Endothelial cell (in vitro differentiated cells): ENCODE results near the gene CRISPLD2. TPM values are rescaled to one million over a fixed set of nuclear protein-coding genes. Genes with fewer than 3 reads are reported as not detected.

Experiments
- DNase-seq: peaks from one replicate; pipeline ENCODE4 v3.0.0; 2021; ENCODE audit warnings: low spot score
- H3K27ac Mint-ChIP-seq: one replicate; pipeline ENCODE4 v1.8.0; 2021; ENCODE audit warnings: mixed read lengths, inconsistent platforms; ENCODE audit not compliant: unreplicated experiment
- H3K27me3 Mint-ChIP-seq: one replicate; pipeline ENCODE4 v1.8.0; 2021; ENCODE audit warnings: mild to moderate bottlenecking, moderate library complexity, mixed read lengths, inconsistent platforms; ENCODE audit not compliant: unreplicated experiment
- H3K36me3 Mint-ChIP-seq: one replicate; pipeline ENCODE4 v1.8.0; 2021; ENCODE audit warnings: mild to moderate bottlenecking, low read depth, mixed read lengths, inconsistent platforms; ENCODE audit not compliant: unreplicated experiment
- H3K4me1 Mint-ChIP-seq: one replicate; pipeline ENCODE4 v1.8.0; 2021; ENCODE audit warnings: mild to moderate bottlenecking, mixed read lengths, inconsistent platforms; ENCODE audit not compliant: unreplicated experiment
- H3K4me3 Mint-ChIP-seq: one replicate; pipeline ENCODE4 v1.8.0; 2021; ENCODE audit warnings: mild to moderate bottlenecking, mixed read lengths, inconsistent platforms; ENCODE audit not compliant: unreplicated experiment
- H3K9me3 Mint-ChIP-seq: one replicate; pipeline ENCODE4 v1.8.0; 2021; ENCODE audit warnings: mixed read lengths, inconsistent platforms; ENCODE audit not compliant: unreplicated experiment
- CTCF ChIP-seq: fragments of 200-600 bp; sonication (generic); IDR thresholded peaks from one replicate; pipeline ENCODE4 v1.5.0; 2021; ENCODE audit warnings: antibody characterized with exemption; ENCODE audit not compliant: unreplicated experiment
- total RNA-seq: library from RNA; stranded (reverse); fragmentation: NEBNext Ultra II Directional; extraction: Animal tissue kit (Norgen Biotek cat#: 25700); gene quantifications from one replicate; pipeline ENCODE4 v1.2.1, GENCODE V29; 2021; ENCODE audit not compliant: unreplicated experiment

CRISPLD2 gene
- total RNA-seq, 1 donor from 2014 or later, result 0.54 TPM

GRCh38 chr16:84800158-84800978, 19.4 kb upstream of the CRISPLD2 start:
- peaks cover 6% of the 10 kb centered on the region for H3K4me1 Mint-ChIP-seq
- no peak overlapping the region for H3K4me3 Mint-ChIP-seq
- DNase-seq, result no peak
- no peak for TF ChIP-seq CTCF
- H3K36me3 Mint-ChIP-seq, result no peaks in the 10 kb centered on the region
- H3K9me3 Mint-ChIP-seq, result no peaks in the 10 kb centered on the region
- no peak overlapping the region for H3K27ac Mint-ChIP-seq
- no peaks in the 10 kb centered on the region for H3K27me3 Mint-ChIP-seq

- H3K4me1 Mint-ChIP-seq, result peaks cover 5% of the 10 kb centered on the region
- H3K36me3 Mint-ChIP-seq, result no peaks in the 10 kb centered on the region
- peaks cover 4% of the 10 kb centered on the region for H3K27me3 Mint-ChIP-seq
- H3K4me3 Mint-ChIP-seq, result no peak overlapping the region
- no peak overlapping the region for H3K27ac Mint-ChIP-seq
- DNase-seq, result no peak
- H3K9me3 Mint-ChIP-seq, result no peaks in the 10 kb centered on the region
- no peak for TF ChIP-seq CTCF
Observed at GRCh38 chr16:84803146-84803545, 16.6 kb upstream of the CRISPLD2 start.

GRCh38 chr16:84804326-84804725, 15.5 kb upstream of the CRISPLD2 start:
- no peaks in the 10 kb centered on the region for H3K36me3 Mint-ChIP-seq
- no peak overlapping the region for H3K27ac Mint-ChIP-seq
- H3K4me1 Mint-ChIP-seq, result peaks cover 5% of the 10 kb centered on the region
- no peak for TF ChIP-seq CTCF
- peaks cover 4% of the 10 kb centered on the region for H3K27me3 Mint-ChIP-seq
- H3K9me3 Mint-ChIP-seq, result no peaks in the 10 kb centered on the region
- H3K4me3 Mint-ChIP-seq, result no peak overlapping the region
- DNase-seq, result no peak

- H3K36me3 Mint-ChIP-seq, result no peaks in the 10 kb centered on the region
- H3K4me1 Mint-ChIP-seq, result no peaks in the 10 kb centered on the region
- no peak overlapping the region for H3K4me3 Mint-ChIP-seq
- no peak for DNase-seq
- no peak overlapping the region for H3K27ac Mint-ChIP-seq
- no peaks in the 10 kb centered on the region for H3K9me3 Mint-ChIP-seq
- no peak for TF ChIP-seq CTCF
- peaks cover 4% of the 10 kb centered on the region for H3K27me3 Mint-ChIP-seq
Observed at GRCh38 chr16:84806256-84806889, 13.4 kb upstream of the CRISPLD2 start.

- Mint-ChIP-seq H3K9me3 (no peaks in the 10 kb centered on the region), H3K4me3 (no peak overlapping the region), H3K36me3 (no peaks in the 10 kb centered on the region), H3K27ac (no peak overlapping the region), H3K4me1 (no peaks in the 10 kb centered on the region), H3K27me3 (peaks cover 4% of the 10 kb centered on the region)
- TF ChIP-seq CTCF, result no peak
- no peak for DNase-seq
Observed at GRCh38 chr16:84806890-84807258, 12.9 kb upstream of the CRISPLD2 start.
